Measurements from ENCODE around the gene CIAO2B. TPM values are rescaled to one million over a fixed set of nuclear protein-coding genes. Genes with fewer than 3 reads are reported as not detected.

The CIAO2B gene
- total and polyA plus RNA-seq, 9 donors: 40.1 to 150 (median 66.7) TPM

DNA sequence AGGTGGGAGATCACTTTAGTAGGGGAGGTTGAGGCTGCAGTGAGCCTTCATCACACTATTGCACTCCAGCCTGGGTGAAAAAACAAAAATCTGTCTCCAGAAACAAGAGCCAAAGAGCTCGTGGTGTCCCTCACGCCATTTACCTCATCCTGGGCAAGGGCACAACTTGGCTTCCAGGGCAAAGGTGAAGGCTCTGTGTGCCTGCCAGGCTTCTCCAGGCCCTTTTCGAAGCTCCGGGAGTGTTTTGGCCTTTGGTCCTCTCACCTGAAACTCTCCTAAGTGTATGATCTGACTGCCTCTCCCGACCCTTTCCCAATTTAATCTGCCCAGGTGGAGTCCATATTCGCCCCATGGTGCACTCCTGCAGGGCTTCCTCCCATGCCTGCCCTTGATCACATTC, 15.3 kb upstream of the CIAO2B start:
- Histone ChIP-seq H3K36me3 (no peaks in the 10 kb centered on the region), H3K4me1 (ENCODE audit: insufficient read depth) (peaks cover 3% of the 10 kb centered on the region), H3K9me3 (no peaks in the 10 kb centered on the region), H3K27me3 (no peaks in the 10 kb centered on the region), H3K27ac (no peak overlapping the region), H3K4me3 (no peak overlapping the region)
- DNase-seq: no peak
- WGBS, 3 donors: 73 to 78% (median 75%) methylated on average over 6 of the region's 6 CpGs
- TF ChIP-seq, protein P1, sequence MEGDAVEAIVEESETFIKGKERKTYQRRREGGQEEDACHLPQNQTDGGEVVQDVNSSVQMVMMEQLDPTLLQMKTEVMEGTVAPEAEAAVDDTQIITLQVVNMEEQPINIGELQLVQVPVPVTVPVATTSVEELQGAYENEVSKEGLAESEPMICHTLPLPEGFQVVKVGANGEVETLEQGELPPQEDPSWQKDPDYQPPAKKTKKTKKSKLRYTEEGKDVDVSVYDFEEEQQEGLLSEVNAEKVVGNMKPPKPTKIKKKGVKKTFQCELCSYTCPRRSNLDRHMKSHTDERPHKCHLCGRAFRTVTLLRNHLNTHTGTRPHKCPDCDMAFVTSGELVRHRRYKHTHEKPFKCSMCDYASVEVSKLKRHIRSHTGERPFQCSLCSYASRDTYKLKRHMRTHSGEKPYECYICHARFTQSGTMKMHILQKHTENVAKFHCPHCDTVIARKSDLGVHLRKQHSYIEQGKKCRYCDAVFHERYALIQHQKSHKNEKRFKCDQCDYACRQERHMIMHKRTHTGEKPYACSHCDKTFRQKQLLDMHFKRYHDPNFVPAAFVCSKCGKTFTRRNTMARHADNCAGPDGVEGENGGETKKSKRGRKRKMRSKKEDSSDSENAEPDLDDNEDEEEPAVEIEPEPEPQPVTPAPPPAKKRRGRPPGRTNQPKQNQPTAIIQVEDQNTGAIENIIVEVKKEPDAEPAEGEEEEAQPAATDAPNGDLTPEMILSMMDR (IDR thresholded peaks at IDR 0.05): no peak
- intact Hi-C loops (cut with DNase I): no loop called here

DNA sequence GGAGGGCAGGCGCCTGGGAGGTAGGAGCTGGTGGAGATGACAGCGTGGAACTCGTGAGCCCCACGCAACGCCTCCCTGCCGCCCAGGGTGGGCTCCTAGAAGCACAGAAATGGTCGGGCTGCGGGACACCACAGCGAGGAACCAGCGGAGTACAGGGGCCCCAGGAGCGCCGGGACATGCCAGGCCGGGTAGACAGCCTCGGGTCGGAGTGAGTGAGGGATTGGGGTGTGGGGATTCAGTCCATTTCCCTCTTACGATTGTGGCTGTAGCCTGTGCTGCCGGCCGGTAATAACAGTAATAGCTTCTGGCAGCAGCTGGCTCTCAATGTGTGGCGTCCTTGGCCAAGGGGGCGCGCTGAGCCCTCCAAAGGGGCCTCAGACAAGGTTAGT, 14.6 kb upstream of the CIAO2B start:
- Histone ChIP-seq H3K27me3 (no peaks in the 10 kb centered on the region), H3K4me3 (peak overlapping the region; percentile 49), H3K36me3 (no peaks in the 10 kb centered on the region), H3K4me1 (ENCODE audit: insufficient read depth) (peaks cover 3% of the 10 kb centered on the region), H3K9me3 (no peaks in the 10 kb centered on the region), H3K27ac (no peak overlapping the region)
- TF ChIP-seq POLR2A (IDR thresholded peaks at IDR 0.05) (no peak), EP300 (IDR thresholded peaks at IDR 0.05) (no peak)
- TF ChIP-seq, protein P1 (IDR thresholded peaks at IDR 0.05): no peak
- intact Hi-C loops (cut with DNase I): no loop called here
- 7 to 26% (median 8%) methylated on average over 21 of the region's 21 CpGs for WGBS, 3 donors
- no peak for DNase-seq

DNA sequence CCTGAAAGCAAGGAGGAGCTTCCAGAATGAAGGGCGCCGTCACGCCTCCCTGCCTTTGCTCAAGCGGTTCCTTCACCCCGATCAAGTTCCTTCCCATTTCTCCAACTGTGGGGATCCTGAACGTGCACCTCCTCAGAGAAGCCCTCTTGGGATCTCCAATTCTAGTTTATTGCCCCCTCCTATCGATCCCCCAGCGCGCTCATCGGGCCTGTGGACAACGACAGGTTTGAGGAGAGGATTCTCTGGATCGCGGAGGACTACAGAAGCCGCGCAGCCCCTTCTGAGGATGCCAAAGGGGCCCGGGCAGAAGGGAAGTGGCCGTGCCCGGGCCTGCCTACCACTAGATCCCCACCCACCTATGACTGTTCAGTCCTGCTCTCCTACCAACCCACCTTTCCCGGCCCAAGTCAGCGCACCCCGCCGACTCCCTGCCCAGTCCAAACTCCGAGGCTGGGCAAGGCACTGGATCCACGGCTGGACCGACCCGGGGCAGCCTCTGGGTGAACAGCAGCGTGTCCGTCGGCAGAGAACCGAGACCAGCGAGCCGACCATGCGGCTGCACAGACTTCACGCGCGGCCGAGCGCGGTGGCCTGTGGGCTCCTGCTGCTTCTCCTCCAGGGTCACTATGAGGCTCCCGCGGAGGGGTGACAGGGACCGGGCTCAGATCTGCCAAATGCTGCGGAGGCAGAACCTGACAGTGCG, 14.1 kb upstream of the CIAO2B start:
- H3K27ac ChIP-seq: peak overlapping the region in 1 of 2 donors; percentile 3
- no peaks in the 10 kb centered on the region for H3K27me3 ChIP-seq
- intact Hi-C loops (cut with DNase I): no loop called here
- WGBS, 3 donors: 0 to 6% (median 1%) methylated on average over 38 to 44 of the region's 44 CpGs
- peaks cover 3% of the 10 kb centered on the region for H3K4me1 ChIP-seq (ENCODE audit: insufficient read depth)
- H3K9me3 ChIP-seq: no peaks in the 10 kb centered on the region
- peak overlapping the region; percentile 49 for H3K4me3 ChIP-seq
- DNase-seq: peak in 2 of 5 donors; percentile 51 to 57
- TF ChIP-seq, protein P1 (IDR thresholded peaks at IDR 0.05): no peak
- TF ChIP-seq EP300 (IDR thresholded peaks at IDR 0.05) (no peak), POLR2A (IDR thresholded peaks at IDR 0.05) (no peak)
- no peaks in the 10 kb centered on the region for H3K36me3 ChIP-seq

DNA sequence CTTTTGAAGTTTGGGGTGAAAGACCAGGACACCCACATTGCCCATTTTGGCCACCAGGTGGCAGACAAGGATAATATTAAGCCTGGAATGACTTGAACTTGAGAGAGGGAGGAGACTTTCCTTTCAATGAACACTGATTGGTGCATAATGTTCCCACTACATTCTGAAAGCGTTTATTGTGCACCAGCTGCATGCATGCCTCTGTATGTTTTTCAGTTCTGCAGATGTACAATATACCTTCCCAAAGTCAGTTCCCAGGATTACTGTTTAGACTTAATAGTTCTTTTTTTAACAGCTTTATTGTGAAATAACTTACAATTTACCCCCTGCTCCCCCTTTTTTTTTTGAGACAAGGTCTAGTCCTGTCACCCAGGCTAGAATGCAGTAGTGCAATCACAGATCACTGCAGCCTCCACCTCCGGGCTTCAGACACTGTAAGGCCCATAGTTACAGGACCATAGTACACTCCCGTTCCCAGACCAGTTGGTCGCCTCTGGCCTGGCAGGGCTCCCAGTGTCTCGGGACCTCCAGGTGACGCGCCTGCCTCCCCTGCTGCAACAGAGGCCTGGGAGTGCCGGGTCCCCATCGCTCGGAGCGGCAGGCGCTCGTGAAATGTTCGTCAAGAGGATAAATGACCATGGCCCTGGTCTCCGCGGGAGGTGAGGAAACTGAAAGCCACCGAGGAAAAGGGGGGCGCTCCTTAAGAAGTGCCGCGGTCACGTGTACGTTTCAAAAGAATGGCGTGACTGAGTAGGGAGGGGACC, 13.3 kb upstream of the CIAO2B start:
- H3K9me3 ChIP-seq: no peaks in the 10 kb centered on the region
- H3K4me3 ChIP-seq: peak overlapping the region; percentile 49
- peaks cover 3% of the 10 kb centered on the region for H3K4me1 ChIP-seq (ENCODE audit: insufficient read depth)
- no peaks in the 10 kb centered on the region for H3K27me3 ChIP-seq
- no peak for TF ChIP-seq POLR2A (IDR thresholded peaks at IDR 0.05)
- TF ChIP-seq, protein P1 (IDR thresholded peaks at IDR 0.05): peak; percentile 69 to 92 (median 86)
- H3K36me3 ChIP-seq: no peaks in the 10 kb centered on the region
- intact Hi-C loops (cut with DNase I): no loop called here
- 0 to 1% (median 1%) methylated on average over 22 to 23 of the region's 23 CpGs for WGBS, 3 donors
- DNase-seq: peak; percentile 75 to 88 (median 83)
- no peak overlapping the region for H3K27ac ChIP-seq

Data from ovary (tissue), 9 donors.